A549 (cell line): ENCODE results near the gene NKX3-2.

Experiments
- CBX2 ChIP-seq: fragments of 200-600 bp; sonication (generic); IDR thresholded peaks from 2 replicates; pipeline ENCODE4 v1.6.1; 2016; ENCODE audit warnings: low read depth, mild to moderate bottlenecking, borderline replicate concordance
- EP300 ChIP-seq, 2 experiments: fragments of >200 bp; sonication (Bioruptor Twin); formaldehyde crosslinking; IDR thresholded peaks; 2 replicates in 1 of 2; 3 replicates in 1 of 2; pipeline ENCODE4 v1.6.1; 2016 to 2017
- PHF8 ChIP-seq: fragments of 200-600 bp; sonication (generic); IDR thresholded peaks from 2 replicates; pipeline ENCODE4 v1.6.1; 2016; ENCODE audit warnings: low read depth, mild to moderate bottlenecking, antibody characterized with exemption, moderate library complexity, borderline replicate concordance
- POLR2A ChIP-seq: IDR thresholded peaks from 2 replicates; pipeline ENCODE4 v1.6.1; 2012; ENCODE audit warnings: mild to moderate bottlenecking, low read length
- POLR2AphosphoS2 ChIP-seq: conservative IDR thresholded peaks from 2 replicates; pipeline ENCODE4 v1.6.1; 2012; ENCODE audit warnings: low read length, improper control_type of control experiment, inconsistent platforms
- RAD21 ChIP-seq, 2 experiments: fragments of >200 bp in 1 of 2; sonication (Bioruptor Twin) in 1 of 2; formaldehyde crosslinking in 1 of 2; IDR thresholded peaks in 1 of 2; conservative IDR thresholded peaks in 1 of 2; 2 replicates in 1 of 2; 3 replicates in 1 of 2; pipeline ENCODE4 v1.6.1; 2012 to 2018; ENCODE audit warnings: inconsistent platforms in 1 of 2
- RFX5 ChIP-seq: fragments of 450-650 bp; IDR thresholded peaks from 2 replicates; pipeline ENCODE4 v1.7.1; 2014; ENCODE audit warnings: antibody characterized with exemption, mild to moderate bottlenecking, moderate library complexity
- TF ChIP-seq, protein P1 (sequence below): fragments of >200 bp; sonication (Bioruptor Twin); formaldehyde crosslinking; IDR thresholded peaks from 3 replicates; pipeline ENCODE4 v1.5.1; 2016
- TF ChIP-seq, protein P2 (sequence below): fragments of 200-600 bp; sonication (generic); IDR thresholded peaks from 2 replicates; pipeline ENCODE4 v1.6.1; 2016; ENCODE audit warnings: antibody characterized with exemption, mild to moderate bottlenecking, moderate library complexity

DNA sequence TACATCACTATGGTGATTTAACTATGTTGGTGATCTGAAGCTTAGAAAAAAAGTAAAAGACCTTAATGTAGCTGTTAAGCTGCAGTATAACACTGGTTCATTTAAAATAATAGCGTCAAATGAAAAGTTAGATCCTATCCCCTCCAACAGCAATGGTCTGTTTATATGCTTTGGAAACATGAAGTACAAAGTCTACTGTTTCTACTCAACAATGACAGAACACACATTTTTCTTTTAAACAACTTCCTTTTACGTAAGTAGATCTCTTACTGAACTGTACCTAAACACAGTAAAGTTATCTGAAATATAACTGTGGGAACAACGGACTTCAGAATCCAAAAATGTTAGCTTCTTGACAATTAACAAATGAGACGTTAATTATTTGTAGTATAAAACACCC, 47.9 kb upstream of the NKX3-2 start:
- TF ChIP-seq CBX2 (no peak), POLR2AphosphoS2 (no peak), POLR2A (no peak), RFX5 (no peak), PHF8 (no peak), EP300 (IDR thresholded peaks at IDR 0.05) (no peak), RAD21 (conservative IDR thresholded peaks at IDR 0.05 in 1 of 2, IDR thresholded peaks at IDR 0.05 in 1 of 2) (no peak)
- TF ChIP-seq, protein P1, sequence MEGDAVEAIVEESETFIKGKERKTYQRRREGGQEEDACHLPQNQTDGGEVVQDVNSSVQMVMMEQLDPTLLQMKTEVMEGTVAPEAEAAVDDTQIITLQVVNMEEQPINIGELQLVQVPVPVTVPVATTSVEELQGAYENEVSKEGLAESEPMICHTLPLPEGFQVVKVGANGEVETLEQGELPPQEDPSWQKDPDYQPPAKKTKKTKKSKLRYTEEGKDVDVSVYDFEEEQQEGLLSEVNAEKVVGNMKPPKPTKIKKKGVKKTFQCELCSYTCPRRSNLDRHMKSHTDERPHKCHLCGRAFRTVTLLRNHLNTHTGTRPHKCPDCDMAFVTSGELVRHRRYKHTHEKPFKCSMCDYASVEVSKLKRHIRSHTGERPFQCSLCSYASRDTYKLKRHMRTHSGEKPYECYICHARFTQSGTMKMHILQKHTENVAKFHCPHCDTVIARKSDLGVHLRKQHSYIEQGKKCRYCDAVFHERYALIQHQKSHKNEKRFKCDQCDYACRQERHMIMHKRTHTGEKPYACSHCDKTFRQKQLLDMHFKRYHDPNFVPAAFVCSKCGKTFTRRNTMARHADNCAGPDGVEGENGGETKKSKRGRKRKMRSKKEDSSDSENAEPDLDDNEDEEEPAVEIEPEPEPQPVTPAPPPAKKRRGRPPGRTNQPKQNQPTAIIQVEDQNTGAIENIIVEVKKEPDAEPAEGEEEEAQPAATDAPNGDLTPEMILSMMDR, result no peak
- TF ChIP-seq, protein P2, sequence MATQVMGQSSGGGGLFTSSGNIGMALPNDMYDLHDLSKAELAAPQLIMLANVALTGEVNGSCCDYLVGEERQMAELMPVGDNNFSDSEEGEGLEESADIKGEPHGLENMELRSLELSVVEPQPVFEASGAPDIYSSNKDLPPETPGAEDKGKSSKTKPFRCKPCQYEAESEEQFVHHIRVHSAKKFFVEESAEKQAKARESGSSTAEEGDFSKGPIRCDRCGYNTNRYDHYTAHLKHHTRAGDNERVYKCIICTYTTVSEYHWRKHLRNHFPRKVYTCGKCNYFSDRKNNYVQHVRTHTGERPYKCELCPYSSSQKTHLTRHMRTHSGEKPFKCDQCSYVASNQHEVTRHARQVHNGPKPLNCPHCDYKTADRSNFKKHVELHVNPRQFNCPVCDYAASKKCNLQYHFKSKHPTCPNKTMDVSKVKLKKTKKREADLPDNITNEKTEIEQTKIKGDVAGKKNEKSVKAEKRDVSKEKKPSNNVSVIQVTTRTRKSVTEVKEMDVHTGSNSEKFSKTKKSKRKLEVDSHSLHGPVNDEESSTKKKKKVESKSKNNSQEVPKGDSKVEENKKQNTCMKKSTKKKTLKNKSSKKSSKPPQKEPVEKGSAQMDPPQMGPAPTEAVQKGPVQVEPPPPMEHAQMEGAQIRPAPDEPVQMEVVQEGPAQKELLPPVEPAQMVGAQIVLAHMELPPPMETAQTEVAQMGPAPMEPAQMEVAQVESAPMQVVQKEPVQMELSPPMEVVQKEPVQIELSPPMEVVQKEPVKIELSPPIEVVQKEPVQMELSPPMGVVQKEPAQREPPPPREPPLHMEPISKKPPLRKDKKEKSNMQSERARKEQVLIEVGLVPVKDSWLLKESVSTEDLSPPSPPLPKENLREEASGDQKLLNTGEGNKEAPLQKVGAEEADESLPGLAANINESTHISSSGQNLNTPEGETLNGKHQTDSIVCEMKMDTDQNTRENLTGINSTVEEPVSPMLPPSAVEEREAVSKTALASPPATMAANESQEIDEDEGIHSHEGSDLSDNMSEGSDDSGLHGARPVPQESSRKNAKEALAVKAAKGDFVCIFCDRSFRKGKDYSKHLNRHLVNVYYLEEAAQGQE, result no peak
